NCI-H2171 treated with DMSO at 0.1 percent for 48 hours (cell line): ENCODE data around the gene CALHM2.

ENCODE experiments used
- DNase-seq: peaks from one replicate; lab custom pipeline; 2025; lab: John Stamatoyannopoulos, UW

The CALHM2 gene

GRCh38 chr10:103416436-103417147, 35.6 kb downstream of the CALHM2 start:
- peak; percentile 48 for DNase-seq

- DNase-seq: no peak
These were observed 36.6 kb downstream of the CALHM2 start for GRCh38 chr10:103415581-103415980.

- DNase-seq: no peak
These were observed 38.6 kb downstream of the CALHM2 start for GRCh38 chr10:103413564-103413963.

DNA sequence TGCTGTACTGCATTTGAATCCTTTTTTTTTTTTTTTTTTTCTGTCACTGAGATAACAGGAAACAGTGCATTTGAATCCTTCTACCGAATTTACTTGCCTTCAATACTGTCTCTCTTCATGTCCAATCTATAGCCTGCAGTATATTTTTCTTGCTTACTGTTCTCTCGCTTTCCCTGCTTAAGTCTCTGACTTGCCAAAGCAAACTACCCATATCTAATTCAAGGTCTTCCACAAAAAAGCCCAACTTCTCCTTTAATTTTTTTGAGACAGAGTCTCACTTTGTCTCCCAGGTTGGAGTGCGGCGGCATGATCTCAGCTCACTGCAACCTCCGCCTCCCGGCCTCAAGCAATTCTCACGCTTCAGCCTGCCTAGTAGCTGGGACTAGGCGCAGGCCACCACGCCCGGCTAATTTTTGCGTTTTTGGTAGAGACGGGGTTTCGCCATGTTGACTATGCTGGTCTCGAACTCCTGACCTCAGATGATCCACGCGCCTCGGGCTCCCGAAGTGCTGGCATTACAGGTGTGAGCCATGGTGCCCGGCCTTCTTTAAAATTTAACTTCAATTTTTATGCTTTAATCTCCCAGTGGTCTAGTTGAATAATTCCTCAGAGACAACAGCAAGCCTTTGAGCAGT, 54.9 kb downstream of the CALHM2 start:
- DNase-seq: no peak

DNA sequence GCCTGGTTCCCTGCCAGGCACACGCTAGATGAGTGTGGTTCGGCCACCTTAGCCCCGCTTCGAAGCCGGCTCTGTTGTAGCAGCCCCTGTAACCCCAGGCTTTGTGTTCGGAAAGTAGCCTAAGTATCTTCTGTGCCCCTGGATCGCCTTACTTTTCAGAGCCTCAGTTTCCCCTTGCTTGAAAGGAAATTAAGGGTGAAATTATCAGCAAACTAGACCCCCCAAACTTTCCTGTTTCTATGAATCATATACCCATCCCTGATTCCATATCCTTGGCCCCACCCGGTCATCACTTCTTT, 55.4 kb downstream of the CALHM2 start:
- no peak for DNase-seq
